HepG2 (cell line): Measurements from ENCODE around the gene TEX19. TPM values are rescaled to one million over a fixed set of nuclear protein-coding genes. Genes with fewer than 3 reads are reported as not detected.
A peak's percentile ranks its signal among the peaks of the same experiment; 100 is the strongest.

ENCODE experiments used
- ATF7 ChIP-seq, 2 experiments: fragments of 450-650 bp in 1 of 2; sonication (generic) in 1 of 2; formaldehyde crosslinking in 1 of 2; IDR thresholded peaks; 2 replicates each; pipeline versions ENCODE4 v1.4.0 to v1.6.1; 2016 to 2020; ENCODE audit warnings: antibody characterized with exemption in 1 of 2, mild to moderate bottlenecking in 1 of 2, missing genetic modification reagents in 1 of 2
- BCL6 ChIP-seq: IDR thresholded peaks from 2 replicates; pipeline ENCODE4 v1.6.1; 2016; ENCODE audit warnings: missing genetic modification reagents, missing compliant biosample characterization
- GABPA ChIP-seq, 2 experiments: IDR thresholded peaks; 2 replicates each; pipeline ENCODE4 v1.6.1; 2011 to 2016; ENCODE audit warnings: low read depth in 2 of 2, low read length in 1 of 2, missing biosample characterization in 1 of 2, missing genetic modification characterization in 1 of 2
- ISL2 ChIP-seq: sonication (generic); formaldehyde crosslinking; IDR thresholded peaks from 2 replicates; pipeline ENCODE4 v1.5.0; 2020; ENCODE audit warnings: missing genetic modification reagents
- JDP2 ChIP-seq: sonication (generic); formaldehyde crosslinking; IDR thresholded peaks from 2 replicates; pipeline ENCODE4 v1.8.1; 2022; ENCODE audit warnings: missing genetic modification reagents, borderline replicate concordance
- POLR2AphosphoS5 ChIP-seq: IDR thresholded peaks from 2 replicates; pipeline ENCODE4 v1.6.1; 2012; ENCODE audit warnings: low read depth, low read length
- SMAD3 ChIP-seq: sonication (generic); formaldehyde crosslinking; IDR thresholded peaks from 2 replicates; pipeline ENCODE4 v1.4.0; 2020; ENCODE audit warnings: missing genetic modification reagents
- SRSF1 ChIP-seq: fragments of 200-400 bp; formaldehyde crosslinking; optimal IDR thresholded peaks from 2 replicates; pipeline ENCODE3; 2017; ENCODE audit warnings: mild to moderate bottlenecking, low read depth, low read length, moderate library complexity
- TOE1 ChIP-seq: sonication (generic); formaldehyde crosslinking; IDR thresholded peaks from 2 replicates; pipeline ENCODE4 v1.4.0; 2020; ENCODE audit warnings: mild to moderate bottlenecking, missing genetic modification reagents
- YY1 ChIP-seq: IDR thresholded peaks from 2 replicates; pipeline ENCODE4 v1.6.1; 2011; ENCODE audit warnings: low read length, low read depth, moderate library complexity, mild to moderate bottlenecking; ENCODE audit not compliant: insufficient read depth, insufficient replicate concordance
- ZNF253 ChIP-seq: sonication (generic); formaldehyde crosslinking; IDR thresholded peaks from 2 replicates; pipeline ENCODE4 v1.8.0; 2022; ENCODE audit warnings: mild to moderate bottlenecking, missing genetic modification reagents, borderline replicate concordance
- polyA plus RNA-seq, 8 experiments: library from polyadenylated mRNA; depleted of rRNA in 3 of 8; stranded (reverse) in 7 of 8; unstranded in 1 of 8; fragments of >200 nt; fragmentation: Illumina TruSeq in 4 of 8; extraction: Trizol in 4 of 8; gene quantifications; 2 replicates each; pipeline versions ENCODE4 v1.2.1 to v1.2.3, GENCODE V29; 2011 to 2016; ENCODE audit warnings: low read depth in 4 of 8, missing spikeins in 1 of 8, mixed read lengths in 1 of 8; ENCODE audit not compliant: insufficient read depth in 1 of 8
- total RNA-seq, 5 experiments: library from RNA; depleted of rRNA; stranded (reverse); fragments of >200 nt; fragmentation: Illumina TruSeq; extraction: Trizol; gene quantifications; 2 replicates each; pipeline ENCODE4 v1.2.3, GENCODE V29; 2016; ENCODE audit warnings: low read depth in 1 of 5
- TF ChIP-seq, protein P1 (sequence below): sonication (generic); formaldehyde crosslinking; IDR thresholded peaks from 2 replicates; pipeline ENCODE4 v1.4.0; 2020; ENCODE audit warnings: mild to moderate bottlenecking, missing genetic modification reagents
- TF ChIP-seq, protein P2 (sequence below): sonication (generic); formaldehyde crosslinking; IDR thresholded peaks from 2 replicates; pipeline ENCODE4 v1.8.0; 2022; ENCODE audit warnings: missing genetic modification reagents, mild to moderate bottlenecking, borderline replicate concordance
- TF ChIP-seq, protein P3 (sequence below): sonication (generic); formaldehyde crosslinking; IDR thresholded peaks from 2 replicates; pipeline ENCODE4 v1.4.0; 2020; ENCODE audit warnings: missing genetic modification reagents
- TF ChIP-seq, protein P4 (sequence below): sonication (generic); formaldehyde crosslinking; conservative IDR thresholded peaks from 2 replicates; pipeline ENCODE4 v1.8.0; 2022; ENCODE audit warnings: mild to moderate bottlenecking, moderate library complexity, missing genetic modification reagents
- TF ChIP-seq, protein P5 (sequence below): sonication (generic); formaldehyde crosslinking; IDR thresholded peaks from 2 replicates; pipeline ENCODE4 v1.4.0; 2020; ENCODE audit warnings: missing genetic modification reagents

TEX19 gene
- total and polyA plus RNA-seq, 2 of the 13 experiments (the other 11 are each of a cell fraction or from before 2014, with no cell fraction given): 1.3 to 6.0 TPM

DNA sequence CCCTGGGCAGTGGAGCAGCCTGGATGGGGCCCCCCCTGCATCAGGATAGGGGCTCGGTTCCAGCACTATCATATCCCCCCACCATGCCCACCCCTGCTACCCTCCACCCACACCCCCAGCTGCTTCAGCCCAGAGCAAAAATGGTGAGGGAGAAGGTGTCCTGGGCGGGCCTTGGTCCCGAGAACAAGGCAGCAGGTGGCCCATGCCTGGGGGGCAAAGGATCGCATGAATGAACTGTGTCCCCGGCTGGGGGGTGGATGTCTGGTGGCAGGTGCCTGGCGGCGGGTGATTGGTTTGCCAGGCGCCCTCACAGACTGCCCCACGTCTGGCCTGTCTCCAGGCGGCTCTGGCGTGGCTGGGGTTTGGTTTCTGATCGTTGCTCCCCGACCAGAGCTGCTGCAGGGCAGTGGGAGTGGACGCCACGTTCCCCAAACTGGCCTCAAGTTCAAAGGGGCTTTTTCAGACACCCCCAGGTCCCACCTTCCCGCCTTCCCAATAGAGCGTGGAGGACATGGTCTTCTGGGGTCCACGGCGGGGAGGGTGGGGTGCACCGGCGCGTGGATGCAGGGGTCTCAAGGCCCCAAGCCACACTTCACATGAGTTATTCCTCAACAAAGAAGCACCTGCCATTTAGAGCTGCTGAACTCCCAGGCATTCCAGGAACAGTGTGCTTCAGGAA, 25.1 kb downstream of the TEX19 start (continued):
- TF ChIP-seq, protein P1, sequence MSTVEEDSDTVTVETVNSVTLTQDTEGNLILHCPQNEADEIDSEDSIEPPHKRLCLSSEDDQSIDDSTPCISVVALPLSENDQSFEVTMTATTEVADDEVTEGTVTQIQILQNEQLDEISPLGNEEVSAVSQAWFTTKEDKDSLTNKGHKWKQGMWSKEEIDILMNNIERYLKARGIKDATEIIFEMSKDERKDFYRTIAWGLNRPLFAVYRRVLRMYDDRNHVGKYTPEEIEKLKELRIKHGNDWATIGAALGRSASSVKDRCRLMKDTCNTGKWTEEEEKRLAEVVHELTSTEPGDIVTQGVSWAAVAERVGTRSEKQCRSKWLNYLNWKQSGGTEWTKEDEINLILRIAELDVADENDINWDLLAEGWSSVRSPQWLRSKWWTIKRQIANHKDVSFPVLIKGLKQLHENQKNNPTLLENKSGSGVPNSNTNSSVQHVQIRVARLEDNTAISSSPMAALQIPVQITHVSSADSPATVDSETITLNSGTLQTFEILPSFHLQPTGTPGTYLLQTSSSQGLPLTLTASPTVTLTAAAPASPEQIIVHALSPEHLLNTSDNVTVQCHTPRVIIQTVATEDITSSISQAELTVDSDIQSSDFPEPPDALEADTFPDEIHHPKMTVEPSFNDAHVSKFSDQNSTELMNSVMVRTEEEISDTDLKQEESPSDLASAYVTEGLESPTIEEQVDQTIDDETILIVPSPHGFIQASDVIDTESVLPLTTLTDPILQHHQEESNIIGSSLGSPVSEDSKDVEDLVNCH: no peak
- no peak for TF ChIP-seq SMAD3 (CRISPR knock-in tag)
- peak; percentile 8 for TF ChIP-seq YY1
- peak; percentile 30 for TF ChIP-seq SRSF1
- TF ChIP-seq, protein P2, sequence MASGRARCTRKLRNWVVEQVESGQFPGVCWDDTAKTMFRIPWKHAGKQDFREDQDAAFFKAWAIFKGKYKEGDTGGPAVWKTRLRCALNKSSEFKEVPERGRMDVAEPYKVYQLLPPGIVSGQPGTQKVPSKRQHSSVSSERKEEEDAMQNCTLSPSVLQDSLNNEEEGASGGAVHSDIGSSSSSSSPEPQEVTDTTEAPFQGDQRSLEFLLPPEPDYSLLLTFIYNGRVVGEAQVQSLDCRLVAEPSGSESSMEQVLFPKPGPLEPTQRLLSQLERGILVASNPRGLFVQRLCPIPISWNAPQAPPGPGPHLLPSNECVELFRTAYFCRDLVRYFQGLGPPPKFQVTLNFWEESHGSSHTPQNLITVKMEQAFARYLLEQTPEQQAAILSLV: no peak
- TF ChIP-seq POLR2AphosphoS5: no peak
- no peak for TF ChIP-seq GABPA (IDR thresholded peaks at IDR 0.05; ENCODE audit: low read depth, low read length)
- no peak for TF ChIP-seq GABPA (CRISPR knock-in tag; IDR thresholded peaks at IDR 0.05; ENCODE audit: low read depth)
- TF ChIP-seq ZNF253 (CRISPR knock-in tag): 0 out of 2 replicates have a peak, but pooled peaks have one; percentile 10
- TF ChIP-seq, protein P3, sequence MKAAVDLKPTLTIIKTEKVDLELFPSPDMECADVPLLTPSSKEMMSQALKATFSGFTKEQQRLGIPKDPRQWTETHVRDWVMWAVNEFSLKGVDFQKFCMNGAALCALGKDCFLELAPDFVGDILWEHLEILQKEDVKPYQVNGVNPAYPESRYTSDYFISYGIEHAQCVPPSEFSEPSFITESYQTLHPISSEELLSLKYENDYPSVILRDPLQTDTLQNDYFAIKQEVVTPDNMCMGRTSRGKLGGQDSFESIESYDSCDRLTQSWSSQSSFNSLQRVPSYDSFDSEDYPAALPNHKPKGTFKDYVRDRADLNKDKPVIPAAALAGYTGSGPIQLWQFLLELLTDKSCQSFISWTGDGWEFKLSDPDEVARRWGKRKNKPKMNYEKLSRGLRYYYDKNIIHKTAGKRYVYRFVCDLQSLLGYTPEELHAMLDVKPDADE: no peak
- TF ChIP-seq ISL2 (CRISPR knock-in tag): no peak
- TF ChIP-seq TOE1 (CRISPR knock-in tag): no peak
- no peak for TF ChIP-seq ATF7 (IDR thresholded peaks at IDR 0.05)
- no peak for TF ChIP-seq ATF7 (CRISPR knock-in tag; IDR thresholded peaks at IDR 0.05)
- TF ChIP-seq BCL6: peak; percentile 82; the same call in 1 of the 2 replicates
- TF ChIP-seq, protein P4, sequence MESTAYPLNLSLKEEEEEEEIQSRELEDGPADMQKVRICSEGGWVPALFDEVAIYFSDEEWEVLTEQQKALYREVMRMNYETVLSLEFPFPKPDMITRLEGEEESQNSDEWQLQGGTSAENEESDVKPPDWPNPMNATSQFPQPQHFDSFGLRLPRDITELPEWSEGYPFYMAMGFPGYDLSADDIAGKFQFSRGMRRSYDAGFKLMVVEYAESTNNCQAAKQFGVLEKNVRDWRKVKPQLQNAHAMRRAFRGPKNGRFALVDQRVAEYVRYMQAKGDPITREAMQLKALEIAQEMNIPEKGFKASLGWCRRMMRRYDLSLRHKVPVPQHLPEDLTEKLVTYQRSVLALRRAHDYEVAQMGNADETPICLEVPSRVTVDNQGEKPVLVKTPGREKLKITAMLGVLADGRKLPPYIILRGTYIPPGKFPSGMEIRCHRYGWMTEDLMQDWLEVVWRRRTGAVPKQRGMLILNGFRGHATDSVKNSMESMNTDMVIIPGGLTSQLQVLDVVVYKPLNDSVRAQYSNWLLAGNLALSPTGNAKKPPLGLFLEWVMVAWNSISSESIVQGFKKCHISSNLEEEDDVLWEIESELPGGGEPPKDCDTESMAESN: no peak
- no peak for TF ChIP-seq JDP2 (CRISPR knock-in tag)
- TF ChIP-seq, protein P5, sequence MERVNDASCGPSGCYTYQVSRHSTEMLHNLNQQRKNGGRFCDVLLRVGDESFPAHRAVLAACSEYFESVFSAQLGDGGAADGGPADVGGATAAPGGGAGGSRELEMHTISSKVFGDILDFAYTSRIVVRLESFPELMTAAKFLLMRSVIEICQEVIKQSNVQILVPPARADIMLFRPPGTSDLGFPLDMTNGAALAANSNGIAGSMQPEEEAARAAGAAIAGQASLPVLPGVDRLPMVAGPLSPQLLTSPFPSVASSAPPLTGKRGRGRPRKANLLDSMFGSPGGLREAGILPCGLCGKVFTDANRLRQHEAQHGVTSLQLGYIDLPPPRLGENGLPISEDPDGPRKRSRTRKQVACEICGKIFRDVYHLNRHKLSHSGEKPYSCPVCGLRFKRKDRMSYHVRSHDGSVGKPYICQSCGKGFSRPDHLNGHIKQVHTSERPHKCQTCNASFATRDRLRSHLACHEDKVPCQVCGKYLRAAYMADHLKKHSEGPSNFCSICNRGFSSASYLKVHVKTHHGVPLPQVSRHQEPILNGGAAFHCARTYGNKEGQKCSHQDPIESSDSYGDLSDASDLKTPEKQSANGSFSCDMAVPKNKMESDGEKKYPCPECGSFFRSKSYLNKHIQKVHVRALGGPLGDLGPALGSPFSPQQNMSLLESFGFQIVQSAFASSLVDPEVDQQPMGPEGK (CRISPR knock-in tag): 0 out of 2 replicates have a peak, but pooled peaks have one; percentile 14
